ENCODE data around the gene DLX5. TPM values are rescaled to one million over a fixed set of nuclear protein-coding genes. Genes with fewer than 3 reads are reported as not detected.

DLX5 gene
- total RNA-seq, 2 experiments from 2014 or later, result not detected

DNA sequence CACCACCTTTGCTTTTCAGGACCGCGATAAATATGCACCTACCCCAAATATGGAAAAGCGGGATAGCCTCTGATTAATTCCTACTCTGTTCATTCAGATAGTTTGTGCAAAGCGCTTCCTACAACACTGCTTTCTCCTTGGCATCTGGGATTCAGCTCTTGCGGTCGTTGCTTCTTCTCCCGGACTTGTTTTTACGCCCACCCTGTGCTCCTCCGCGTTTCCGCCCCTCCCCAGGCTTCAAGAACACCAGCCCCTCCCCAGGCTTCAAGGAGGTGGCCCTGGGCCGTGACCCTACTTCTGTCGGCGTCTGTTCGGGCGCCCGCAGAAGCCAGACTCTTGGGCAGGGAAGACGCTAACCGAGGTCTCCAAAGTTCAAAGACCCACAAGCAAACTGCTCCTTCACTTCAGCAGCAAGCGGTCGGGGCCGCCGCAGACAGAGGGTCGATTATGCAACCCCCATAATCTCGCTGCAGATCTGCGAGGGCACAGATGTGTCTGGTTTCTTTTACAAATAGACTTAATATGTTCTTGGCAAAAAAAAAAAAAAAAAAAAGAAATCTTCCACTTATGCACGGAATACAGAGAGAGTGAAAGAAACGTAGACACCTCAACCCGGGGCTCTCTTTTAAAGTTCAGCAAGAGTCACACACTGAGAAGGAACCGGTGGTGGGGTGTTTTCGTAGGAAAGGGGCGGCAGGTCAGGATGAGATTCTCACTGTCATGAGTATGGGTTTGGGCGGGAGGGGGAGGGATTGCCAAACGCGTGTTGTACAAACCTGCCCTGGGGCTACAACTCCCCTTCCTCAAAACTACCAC is 1.9 kb downstream of the DLX5 start:
- ATAC-seq (no peak), DNase-seq (no peak)
- H3K27me3 Mint-ChIP-seq, result peaks cover 98% of the 10 kb centered on the region
- no peak overlapping the region for H3K4me3 Mint-ChIP-seq
- no peaks in the 10 kb centered on the region for H3K9me3 Mint-ChIP-seq (ENCODE audit: low read depth)
- CTCF ChIA-PET, result interaction anchor here (1.9 kb wide), 1 partner anchor 17 kb away, joined by 4 read pairs; the partner anchor contains the start of gene DLX6
- peaks cover 24% of the 10 kb centered on the region for H3K4me1 Mint-ChIP-seq
- H3K27ac Mint-ChIP-seq, result peak overlapping the region; percentile 50
- peaks cover 3% of the 10 kb centered on the region for H3K36me3 Mint-ChIP-seq

- Mint-ChIP-seq H3K9me3 (ENCODE audit: low read depth) (no peaks in the 10 kb centered on the region), H3K27me3 (peaks cover 98% of the 10 kb centered on the region), H3K36me3 (peaks cover 3% of the 10 kb centered on the region), H3K4me3 (no peak overlapping the region), H3K4me1 (peaks cover 19% of the 10 kb centered on the region), H3K27ac (peak overlapping the region; percentile 50)
- CTCF ChIA-PET, result interaction anchor here (1.9 kb wide), 1 partner anchor 16 kb away, joined by 4 read pairs; the partner anchor contains the start of gene DLX6
- ATAC-seq (no peak), DNase-seq (no peak)
Observed at GRCh38 chr7:97021747-97022490, 2.7 kb downstream of the DLX5 start.

DNA sequence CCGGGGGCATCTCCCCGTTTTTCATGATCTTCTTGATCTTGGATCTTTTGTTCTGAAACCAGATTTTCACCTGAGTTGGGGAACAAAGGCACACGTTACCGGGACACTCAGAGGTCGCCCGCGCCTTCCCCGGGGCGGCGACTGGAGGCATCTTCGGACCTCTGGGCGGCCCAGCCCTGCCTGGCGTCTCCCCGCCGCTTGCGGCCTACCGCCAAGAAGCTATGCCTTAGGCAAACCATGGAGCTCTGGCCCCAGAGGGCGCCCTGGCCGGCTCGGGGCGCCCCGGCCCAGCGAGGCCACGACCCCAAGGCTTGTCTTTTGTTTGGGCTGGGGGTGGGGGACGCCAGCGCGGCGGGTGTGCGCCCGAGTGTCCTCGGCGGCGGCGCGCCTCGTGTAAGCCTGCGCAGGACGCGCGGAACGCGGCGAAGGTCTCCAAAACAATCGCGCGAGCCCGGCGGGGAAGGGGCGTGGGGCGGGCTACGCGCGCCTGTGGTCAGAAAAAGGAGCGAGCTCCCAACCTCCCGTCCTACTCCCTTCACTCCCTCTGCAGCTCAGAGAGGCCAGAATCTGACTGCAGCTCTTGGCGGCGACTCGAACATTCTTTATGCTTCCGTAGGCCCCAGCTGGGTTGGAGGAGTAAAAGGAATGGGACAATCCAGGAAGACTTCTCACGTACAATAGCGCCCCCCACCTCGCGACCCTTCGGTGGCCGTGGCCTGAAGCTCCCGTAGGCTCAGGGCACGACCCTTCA is 3.5 kb downstream of the DLX5 start:
- DNase-seq, result no peak
- CTCF ChIA-PET, result interaction anchor here (1.9 kb wide), 1 partner anchor 15 kb away, joined by 4 read pairs; the partner anchor contains the start of gene DLX6
- peaks cover 12% of the 10 kb centered on the region for H3K4me1 Mint-ChIP-seq

GRCh38 chr7:97020601-97020995 is 4.0 kb downstream of the DLX5 start:
- H3K27ac Mint-ChIP-seq, result peak overlapping the region; percentile 1
- peaks cover 97% of the 10 kb centered on the region for H3K27me3 Mint-ChIP-seq
- CTCF ChIA-PET, result interaction anchor here (0.6 to 1.9 kb wide), 2 partner anchors 15 to 29 kb away, joined by 3 to 4 read pairs; partner anchors contain the start of gene DLX6
- H3K36me3 Mint-ChIP-seq, result peaks cover 3% of the 10 kb centered on the region
- ATAC-seq (no peak), DNase-seq (no peak)
- H3K9me3 Mint-ChIP-seq (ENCODE audit: low read depth), result no peaks in the 10 kb centered on the region
- no peak overlapping the region for H3K4me3 Mint-ChIP-seq
- H3K4me1 Mint-ChIP-seq, result peaks cover 9% of the 10 kb centered on the region

More for the DNA sequence above, 3.5 kb downstream of the DLX5 start:
- Mint-ChIP-seq H3K36me3 (peaks cover 3% of the 10 kb centered on the region), H3K9me3 (ENCODE audit: low read depth) (no peaks in the 10 kb centered on the region), H3K27me3 (peaks cover 97% of the 10 kb centered on the region), H3K27ac (peak overlapping the region; percentile 19), H3K4me3 (no peak overlapping the region)
- no peak for ATAC-seq

DNA sequence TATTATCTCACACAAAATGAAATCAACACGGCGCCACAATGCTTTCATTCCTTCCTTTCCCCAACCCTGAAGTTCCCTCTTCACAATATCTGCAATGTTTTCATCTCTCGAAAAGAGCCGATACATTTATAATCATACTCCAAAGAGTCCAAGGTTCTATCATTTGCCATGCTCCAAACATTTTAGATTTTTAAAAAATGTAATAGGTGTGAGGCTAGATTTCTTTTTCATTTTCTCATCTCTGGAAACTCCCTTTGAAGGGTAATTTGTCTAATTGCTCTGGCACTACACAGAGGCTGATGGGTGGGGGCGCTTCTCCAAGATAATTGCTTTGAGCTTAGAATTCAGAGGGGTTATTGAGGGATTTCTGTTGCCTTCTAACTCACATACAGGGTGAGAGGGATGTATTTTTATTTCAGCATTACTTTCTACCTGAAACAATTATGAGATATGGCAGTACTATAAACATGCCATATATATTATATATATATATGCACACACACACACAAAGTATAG is 4.9 kb downstream of the DLX5 start:
- CTCF ChIA-PET, result interaction anchor here (0.6 to 2.3 kb wide), 3 partner anchors 8 to 943 kb away, joined by 3 to 11 read pairs (median 3); no protein-coding TSS in a partner anchor
- Mint-ChIP-seq H3K36me3 (peaks cover 4% of the 10 kb centered on the region), H3K4me1 (peaks cover 9% of the 10 kb centered on the region), H3K27me3 (peaks cover 97% of the 10 kb centered on the region), H3K4me3 (no peak overlapping the region), H3K9me3 (ENCODE audit: low read depth) (no peaks in the 10 kb centered on the region), H3K27ac (no peak overlapping the region)
- DNase-seq (no peak), ATAC-seq (no peak)

DNA sequence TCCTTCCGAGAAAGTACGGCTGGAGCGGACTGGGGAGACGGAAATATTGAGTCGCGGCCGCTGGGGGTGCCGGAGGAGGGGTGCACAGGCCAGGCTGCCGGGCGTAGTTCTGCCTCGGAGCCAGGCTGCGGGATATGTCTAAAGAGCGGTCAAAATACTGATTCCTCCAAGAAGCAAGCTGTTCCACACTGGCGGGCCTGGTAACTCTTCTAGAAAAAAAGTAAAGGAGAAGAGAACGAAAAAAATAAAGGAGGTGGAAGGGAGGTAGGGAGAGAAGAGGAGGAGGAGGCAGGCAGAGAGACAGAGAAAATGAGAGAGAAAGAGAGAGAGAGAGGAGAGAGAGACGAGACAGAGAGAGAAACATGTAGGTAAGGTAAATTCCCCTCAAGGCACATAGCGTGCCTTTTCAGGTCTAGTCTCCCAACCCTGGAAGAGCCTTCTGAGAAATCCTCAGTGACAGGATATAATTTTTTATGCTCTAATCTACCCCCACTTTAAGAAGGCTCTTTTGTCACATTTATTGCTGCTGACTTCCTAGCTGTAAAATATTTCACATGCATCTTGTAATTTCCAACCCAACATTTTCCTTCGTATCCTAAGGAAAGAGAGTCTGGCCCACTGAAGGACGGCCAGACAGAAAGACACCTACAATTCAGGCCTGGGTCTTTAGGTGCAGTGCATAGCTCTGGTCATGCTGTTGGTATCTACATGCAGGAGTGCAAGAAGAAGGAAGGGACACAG is 5.7 kb downstream of the DLX5 start:
- H3K27ac Mint-ChIP-seq, result peak overlapping the region; percentile 5
- H3K4me1 Mint-ChIP-seq, result peaks cover 4% of the 10 kb centered on the region
- ATAC-seq (no peak), DNase-seq (no peak)
- H3K9me3 Mint-ChIP-seq (ENCODE audit: low read depth), result no peaks in the 10 kb centered on the region
- peaks cover 97% of the 10 kb centered on the region for H3K27me3 Mint-ChIP-seq
- CTCF ChIA-PET, result interaction anchor here (1.3 to 2.3 kb wide), 2 partner anchors 9 to 942 kb away, joined by 3 to 11 read pairs; no protein-coding TSS in a partner anchor
- H3K36me3 Mint-ChIP-seq, result peaks cover 4% of the 10 kb centered on the region
- H3K4me3 Mint-ChIP-seq, result no peak overlapping the region

- Mint-ChIP-seq H3K36me3 (peaks cover 4% of the 10 kb centered on the region), H3K4me1 (peaks cover 4% of the 10 kb centered on the region), H3K4me3 (no peak overlapping the region), H3K27ac (no peak overlapping the region), H3K9me3 (ENCODE audit: low read depth) (no peaks in the 10 kb centered on the region), H3K27me3 (peaks cover 97% of the 10 kb centered on the region)
- DNase-seq, result no peak
- CTCF ChIA-PET, result interaction anchor here (2.3 kb wide), 1 partner anchor 9 kb away, joined by 11 read pairs; no protein-coding TSS in a partner anchor
- ATAC-seq, result no peak
Observed at GRCh38 chr7:97018126-97018601, 6.5 kb downstream of the DLX5 start.

DNA sequence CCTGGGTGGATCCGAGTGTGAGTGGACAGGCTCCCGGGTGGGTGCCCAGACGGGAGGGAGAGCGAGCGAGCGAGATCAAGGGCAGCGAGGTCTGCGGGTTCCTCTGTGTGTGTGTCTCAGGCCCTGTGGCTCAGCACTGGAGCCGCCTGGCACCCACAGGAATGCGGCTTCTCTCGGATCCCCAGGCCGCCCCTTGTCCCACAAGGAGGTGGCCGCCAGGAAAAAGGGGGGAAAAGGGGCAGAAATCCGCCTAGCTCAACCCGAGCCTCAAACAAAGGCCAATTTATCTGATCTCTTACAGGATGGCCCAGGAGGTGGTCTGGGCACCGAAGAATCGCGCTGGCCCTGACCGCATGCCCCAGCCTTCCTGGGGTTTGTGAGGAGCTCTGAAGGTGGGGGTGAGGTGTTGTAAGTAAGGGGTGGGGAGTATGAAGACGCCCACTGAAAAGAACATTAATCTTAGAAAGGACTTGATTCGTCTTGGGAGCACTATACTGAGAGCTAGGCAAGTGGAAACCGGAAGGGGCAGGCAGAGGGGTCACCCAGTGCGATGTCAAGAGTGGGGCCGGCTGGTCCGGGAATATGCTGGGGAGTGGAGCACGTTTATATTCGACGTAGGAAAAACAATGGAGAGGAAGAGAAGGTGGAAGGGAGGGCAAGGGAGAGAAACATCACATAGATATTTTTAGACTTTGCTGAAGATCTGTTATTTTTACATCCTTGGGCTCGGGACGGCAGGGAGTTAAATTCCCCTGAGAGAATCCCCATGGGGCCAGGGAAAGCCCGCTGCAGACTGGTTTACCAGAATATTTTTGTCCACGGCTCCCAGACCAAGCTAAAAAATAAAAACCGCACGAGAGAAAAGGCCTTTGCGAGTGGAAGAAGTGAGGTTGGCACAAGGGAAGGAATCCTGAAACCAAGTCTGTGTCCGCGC is 7.2 kb downstream of the DLX5 start:
- DNase-seq (no peak), ATAC-seq (no peak)
- Mint-ChIP-seq H3K4me3 (no peak overlapping the region), H3K4me1 (peaks cover 4% of the 10 kb centered on the region), H3K36me3 (peaks cover 4% of the 10 kb centered on the region), H3K27me3 (peaks cover 96% of the 10 kb centered on the region), H3K27ac (peak overlapping the region; percentile 25), H3K9me3 (ENCODE audit: low read depth) (no peaks in the 10 kb centered on the region)
- CTCF ChIA-PET, result interaction anchor here (2.3 kb wide), 1 partner anchor 10 kb away, joined by 11 read pairs; no protein-coding TSS in a partner anchor

DNA sequence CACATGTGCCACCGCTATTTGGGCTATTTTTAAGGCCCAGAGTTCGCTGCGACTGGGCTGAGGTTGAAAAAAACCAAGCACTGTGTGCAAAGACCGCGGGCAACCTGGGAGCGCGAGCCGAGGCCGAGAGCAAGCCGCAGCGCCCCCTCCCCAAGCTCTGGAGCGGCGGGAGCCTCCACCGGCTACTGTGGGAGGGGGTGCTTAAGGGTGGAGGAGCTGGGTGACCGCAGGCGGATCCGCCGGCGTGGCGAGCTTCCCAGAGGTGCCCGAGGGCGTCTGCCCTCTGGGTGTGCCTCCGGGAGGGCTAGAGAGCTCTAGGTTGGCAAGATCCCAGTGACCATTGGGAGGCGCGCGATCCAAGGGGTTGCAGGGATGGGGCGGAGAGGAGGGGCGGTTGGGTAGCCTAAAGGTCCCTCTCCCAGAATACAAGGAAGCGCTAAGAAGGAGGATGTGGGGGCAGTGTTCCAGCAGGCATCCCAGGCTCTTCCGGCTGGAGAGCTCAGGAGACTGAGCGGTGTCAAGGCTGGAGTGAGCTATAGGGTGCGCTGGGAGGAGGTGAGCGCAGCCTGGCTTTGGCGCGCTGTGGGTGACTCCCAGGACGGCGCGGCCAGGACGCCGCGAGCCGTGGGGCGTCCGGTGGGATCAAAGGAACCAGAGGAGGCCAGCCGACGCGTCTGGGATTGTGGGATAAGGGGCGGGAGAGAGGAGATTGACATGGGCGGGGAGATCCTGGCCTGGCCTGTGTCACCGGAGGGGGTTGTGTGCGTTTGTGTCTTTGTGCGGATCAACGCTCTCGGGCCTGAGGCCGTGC is 8.0 kb downstream of the DLX5 start:
- Mint-ChIP-seq H3K27ac (no peak overlapping the region), H3K4me1 (no peaks in the 10 kb centered on the region), H3K4me3 (no peak overlapping the region), H3K36me3 (peaks cover 2% of the 10 kb centered on the region), H3K9me3 (ENCODE audit: low read depth) (no peaks in the 10 kb centered on the region), H3K27me3 (peaks cover 96% of the 10 kb centered on the region)
- CTCF ChIA-PET, result interaction anchor here (1.2 kb wide), 1 partner anchor 11 kb away, joined by 3 read pairs; no protein-coding TSS in a partner anchor
- ATAC-seq, result no peak
- no peak for DNase-seq

DNA sequence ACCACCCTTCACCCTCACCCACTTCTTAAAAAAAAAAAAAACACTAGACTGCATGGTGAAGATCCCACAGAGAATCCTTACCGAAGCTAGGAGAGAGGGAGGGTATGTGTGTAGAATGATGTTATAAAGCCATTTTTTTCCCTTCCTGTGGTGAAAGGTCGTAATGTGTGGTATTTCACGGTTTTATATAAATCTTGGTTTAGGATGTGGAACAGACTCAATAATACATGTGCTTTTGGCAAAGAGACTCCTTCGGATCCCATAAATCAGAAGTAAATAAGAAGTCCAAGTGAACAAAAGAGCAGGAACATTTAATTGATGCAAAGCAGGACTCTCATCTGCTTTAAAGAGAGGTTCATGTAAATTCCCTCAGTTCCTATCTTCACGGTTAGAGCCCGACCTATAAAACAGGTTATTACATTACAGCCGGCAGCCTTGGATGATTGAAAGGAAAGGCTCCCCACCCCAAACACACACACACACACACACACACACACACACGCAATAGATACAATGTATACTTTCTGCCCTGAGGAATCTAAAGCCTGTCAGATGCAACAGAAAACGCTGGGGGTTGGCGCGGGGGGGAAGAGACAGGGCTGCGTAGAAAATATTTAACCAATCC is 8.8 kb downstream of the DLX5 start:
- H3K4me1 Mint-ChIP-seq, result no peaks in the 10 kb centered on the region
- no peak overlapping the region for H3K27ac Mint-ChIP-seq
- H3K36me3 Mint-ChIP-seq, result peaks cover 2% of the 10 kb centered on the region
- peaks cover 97% of the 10 kb centered on the region for H3K27me3 Mint-ChIP-seq
- no peak for ATAC-seq
- H3K9me3 Mint-ChIP-seq (ENCODE audit: low read depth), result no peaks in the 10 kb centered on the region
- no peak overlapping the region for H3K4me3 Mint-ChIP-seq
- no peak for DNase-seq
- CTCF ChIA-PET, result interaction anchor here (0.6 to 1.2 kb wide), 2 partner anchors 12 to 940 kb away, joined by 3 read pairs; no protein-coding TSS in a partner anchor

All from activated CD8-positive, alpha-beta memory T cell treated with anti-CD3 and anti-CD28 coated beads, Interleukin-2, amount 10 ng/mL, durations not matched to agents 7 days and 5 days (primary cell).